ENCODE results near the gene RXFP2. TPM values are rescaled to one million over a fixed set of nuclear protein-coding genes. Genes with fewer than 3 reads are reported as not detected.

RXFP2 gene
- total RNA-seq (not detected in 2 replicates), polyA plus RNA-seq (not detected in 2 replicates)

GRCh38 chr13:31739226-31739625, at the start of gene RXFP2:
RXFP2 (plus strand) TSS chr13:31739526; CDS start chr13:31739613, 87 bp downstream.
- DNase-seq (ENCODE audit: low read depth in 1 of 2, low spot score in 1 of 2): no peak
- H3K27ac ChIP-seq: no peak within 1 kb of the TSS
- H3K9me3 ChIP-seq (ENCODE audit: low read depth): no peaks in the 10 kb centered on the region
- no peak within 1 kb of the TSS for H3K4me3 ChIP-seq
- TF ChIP-seq CTCF (IDR thresholded peaks at IDR 0.05; ENCODE audit: low read depth, low read length): no peak
- H3K4me1 ChIP-seq (ENCODE audit: low read depth): no peaks in the 10 kb centered on the region
- H3K27me3 ChIP-seq: no peaks in the 10 kb centered on the region
- no peaks in the 10 kb centered on the region for H3K36me3 ChIP-seq

GRCh38 chr13:31697290-31697689, 42.0 kb upstream of the RXFP2 start:
- Histone ChIP-seq H3K27ac (no peak overlapping the region), H3K9me3 (ENCODE audit: low read depth) (no peaks in the 10 kb centered on the region), H3K4me3 (no peak overlapping the region), H3K4me1 (ENCODE audit: low read depth) (no peaks in the 10 kb centered on the region), H3K27me3 (no peaks in the 10 kb centered on the region), H3K36me3 (no peaks in the 10 kb centered on the region)
- no peak for DNase-seq (ENCODE audit: low read depth in 1 of 2, low spot score in 1 of 2)
- TF ChIP-seq CTCF (IDR thresholded peaks at IDR 0.05; ENCODE audit: low read depth, low read length): no peak

- DNase-seq (ENCODE audit: low read depth in 1 of 2, low spot score in 1 of 2): peak; percentile 23 to 43
- Histone ChIP-seq H3K27ac (no peak overlapping the region), H3K4me1 (ENCODE audit: low read depth) (no peaks in the 10 kb centered on the region), H3K27me3 (no peaks in the 10 kb centered on the region), H3K9me3 (ENCODE audit: low read depth) (no peaks in the 10 kb centered on the region), H3K36me3 (no peaks in the 10 kb centered on the region), H3K4me3 (no peak overlapping the region)
- TF ChIP-seq CTCF (IDR thresholded peaks at IDR 0.05; ENCODE audit: low read depth, low read length): peak; percentile 48
These were observed 39.7 kb upstream of the RXFP2 start for GRCh38 chr13:31699650-31700049.

GRCh38 chr13:31703780-31704179, 35.5 kb upstream of the RXFP2 start:
- Histone ChIP-seq H3K4me1 (ENCODE audit: low read depth) (no peaks in the 10 kb centered on the region), H3K36me3 (no peaks in the 10 kb centered on the region), H3K27me3 (no peaks in the 10 kb centered on the region), H3K9me3 (ENCODE audit: low read depth) (no peaks in the 10 kb centered on the region), H3K27ac (no peak overlapping the region), H3K4me3 (no peak overlapping the region)
- TF ChIP-seq CTCF (IDR thresholded peaks at IDR 0.05; ENCODE audit: low read depth, low read length): no peak
- no peak for DNase-seq (ENCODE audit: low read depth in 1 of 2, low spot score in 1 of 2)

- H3K4me1 ChIP-seq (ENCODE audit: low read depth): no peaks in the 10 kb centered on the region
- H3K27ac ChIP-seq: no peak overlapping the region
- TF ChIP-seq CTCF (IDR thresholded peaks at IDR 0.05; ENCODE audit: low read depth, low read length): no peak
- H3K36me3 ChIP-seq: no peaks in the 10 kb centered on the region
- no peaks in the 10 kb centered on the region for H3K9me3 ChIP-seq (ENCODE audit: low read depth)
- no peak overlapping the region for H3K4me3 ChIP-seq
- H3K27me3 ChIP-seq: no peaks in the 10 kb centered on the region
- no peak for DNase-seq (ENCODE audit: low read depth in 1 of 2, low spot score in 1 of 2)
These were observed 33.2 kb upstream of the RXFP2 start for GRCh38 chr13:31706105-31706504.

GRCh38 chr13:31717583-31717982, 21.7 kb upstream of the RXFP2 start:
- no peak overlapping the region for H3K4me3 ChIP-seq
- TF ChIP-seq CTCF (IDR thresholded peaks at IDR 0.05; ENCODE audit: low read depth, low read length): no peak

More at GRCh38 chr13:31717583-31717982, 21.7 kb upstream of the RXFP2 start:
- no peak overlapping the region for H3K27ac ChIP-seq
- H3K27me3 ChIP-seq: no peaks in the 10 kb centered on the region
- no peaks in the 10 kb centered on the region for H3K9me3 ChIP-seq (ENCODE audit: low read depth)
- no peak for DNase-seq (ENCODE audit: low read depth in 1 of 2, low spot score in 1 of 2)
- no peaks in the 10 kb centered on the region for H3K36me3 ChIP-seq
- no peaks in the 10 kb centered on the region for H3K4me1 ChIP-seq (ENCODE audit: low read depth)

Data from cardiac muscle cell (in vitro differentiated cells and primary cell).